GM12878 (cell line): ENCODE data around the gene ECI1. TPM values are rescaled to one million over a fixed set of nuclear protein-coding genes. Genes with fewer than 3 reads are reported as not detected.

Experiments used
- ATAC-seq: fragments of 200-7000 bp; cut with Tn5 transposase; 3 replicates; pipeline ENCODE4 v1.9.1; 2020; ENCODE audit warnings: mild to moderate bottlenecking, moderate library complexity
- BruUV-seq: library from RNA; stranded (reverse); fragments of 400-500 nt; replicated peaks from 2 replicates; lab custom pipeline; 2021; lab: Mats Ljungman, UMichigan
- CTCF ChIA-PET: fragments of 300-600 bp; sonication (Branson Sonifier 250); formaldehyde crosslinking; extraction: SDS; loops from one replicate; lab custom pipeline; 2021; ENCODE audit warnings: inconsistent platforms; lab: Yijun Ruan, JAX
- POLR2A ChIA-PET: fragments of 350-600 bp; formaldehyde crosslinking; extraction: SDS; loops from one replicate; lab custom pipeline; 2021; ENCODE audit warnings: inconsistent platforms; lab: Charles Lee
- RAD21 ChIA-PET: fragments of 300-600 bp; sonication (Branson Sonifier 250); formaldehyde crosslinking; loops from one replicate; lab custom pipeline; 2023; ENCODE audit warnings: antibody characterized with exemption; ENCODE audit not compliant: unreplicated experiment; lab: Charles Lee
- SMC1A ChIA-PET: fragments of 300-600 bp; sonication (Branson Sonifier 250); formaldehyde crosslinking; loops from one replicate; lab custom pipeline; 2023; ENCODE audit not compliant: unreplicated experiment, uncharacterized antibody; lab: Charles Lee
- DNase-seq: peaks from one replicate; pipeline ENCODE4 v3.0.0-alpha.2; 2011; ENCODE audit warnings: low read depth, low spot score
- FAIRE-seq: peaks from 3 replicates; lab custom pipeline; 2011; peaks lifted over from hg19 to GRCh38; lab: Jason Lieb, UNC
- H2AFZ ChIP-seq: 2 replicates; pipeline ENCODE4 v1.6.0; 2011; ENCODE audit warnings: low read depth, low read length, control low read depth; ENCODE audit not compliant: control insufficient read depth
- H3K27ac ChIP-seq: 2 replicates; pipeline ENCODE4 v1.5.1; 2011; ENCODE audit warnings: control low read depth; ENCODE audit not compliant: control insufficient read depth, insufficient read depth
- H3K27me3 ChIP-seq, 2 experiments: replicated peaks in 1 of 2; 2 replicates each; pipeline versions ENCODE4 v1.6.0 to v1.6.1; 2011; ENCODE audit warnings: low read length in 1 of 2; ENCODE audit not compliant: control insufficient read depth in 2 of 2, insufficient read depth in 2 of 2
- H3K36me3 ChIP-seq, 2 experiments: 2 replicates each; pipeline ENCODE4 v1.5.1; 2011; ENCODE audit warnings: low read length in 1 of 2; ENCODE audit not compliant: control insufficient read depth in 2 of 2, insufficient read depth in 2 of 2
- H3K4me1 ChIP-seq: 2 replicates; pipeline ENCODE4 v1.6.1; 2011; ENCODE audit warnings: mild to moderate bottlenecking, low read length, moderate library complexity, mixed read lengths; ENCODE audit not compliant: control insufficient read depth, insufficient read depth
- H3K4me2 ChIP-seq: 2 replicates; pipeline ENCODE4 v1.6.0; 2011; ENCODE audit warnings: control low read depth; ENCODE audit not compliant: control insufficient read depth, insufficient read depth
- H3K4me3 ChIP-seq: fragments of 200-600 bp; sonication (generic); 2 replicates; pipeline ENCODE4 v1.5.1; 2016
- H3K79me2 ChIP-seq: 2 replicates; pipeline ENCODE4 v1.6.0; 2011; ENCODE audit warnings: low read length; ENCODE audit not compliant: control insufficient read depth, insufficient read depth
- H3K9ac ChIP-seq: 2 replicates; pipeline ENCODE4 v1.8.0; 2011; ENCODE audit warnings: low read length, control low read depth, mixed read lengths; ENCODE audit not compliant: control insufficient read depth, insufficient read depth
- H3K9me3 ChIP-seq: replicated peaks from 3 replicates; pipeline ENCODE4 v1.5.1; 2011; ENCODE audit warnings: mild to moderate bottlenecking, low read length; ENCODE audit not compliant: control insufficient read depth, insufficient read depth
- H4K20me1 ChIP-seq: 2 replicates; pipeline ENCODE4 v1.6.0; 2011; ENCODE audit not compliant: control insufficient read depth, insufficient read depth
- BMI1 ChIP-seq: fragments of 450-650 bp; IDR thresholded peaks from 2 replicates; pipeline ENCODE4 v1.6.1; 2016; ENCODE audit warnings: mild to moderate bottlenecking, moderate library complexity, borderline replicate concordance
- ESRRA ChIP-seq: IDR thresholded peaks from 2 replicates; pipeline ENCODE4 v1.6.1; 2012; ENCODE audit warnings: mild to moderate bottlenecking, low read length, improper control_type of control experiment
- ETV6 ChIP-seq, 2 experiments: fragments of 450-650 bp in 1 of 2; IDR thresholded peaks in 1 of 2; conservative IDR thresholded peaks in 1 of 2; 2 replicates each; pipeline ENCODE4 v1.6.1; 2014; ENCODE audit warnings: antibody characterized with exemption in 1 of 2, borderline replicate concordance in 1 of 2, low read depth in 1 of 2, mild to moderate bottlenecking in 1 of 2, moderate library complexity in 1 of 2
- HDAC6 ChIP-seq: fragments of 200-600 bp; sonication (generic); IDR thresholded peaks from one replicate; pipeline ENCODE4 v1.8.0; 2017; ENCODE audit warnings: antibody characterized with exemption; ENCODE audit not compliant: unreplicated experiment
- NFIC ChIP-seq: IDR thresholded peaks from 2 replicates; pipeline ENCODE4 v1.6.1; 2012; ENCODE audit warnings: low read depth, mild to moderate bottlenecking, inconsistent platforms, low read length, moderate library complexity
- PAX5 ChIP-seq: IDR thresholded peaks from 2 replicates; pipeline ENCODE4 v1.6.1; 2011; ENCODE audit warnings: low read depth, low read length, borderline replicate concordance
- PML ChIP-seq: IDR thresholded peaks from 2 replicates; pipeline ENCODE4 v1.6.1; 2012; ENCODE audit warnings: low read length, inconsistent platforms
- RBBP5 ChIP-seq: fragments of 200-600 bp; sonication (generic); conservative IDR thresholded peaks from 2 replicates; pipeline ENCODE4 v1.6.1; 2016
- SUZ12 ChIP-seq: fragments of 200-600 bp; sonication (generic); IDR thresholded peaks from one replicate; pipeline ENCODE4 v1.6.1; 2018; ENCODE audit warnings: antibody characterized with exemption, mild to moderate bottlenecking; ENCODE audit not compliant: unreplicated experiment
- TBL1XR1 ChIP-seq: IDR thresholded peaks from 2 replicates; pipeline ENCODE4 v1.6.1; 2012; ENCODE audit warnings: low read depth, low read length, improper control_type of control experiment
- WGBS: methylation state at CpG from one replicate; pipeline ENCODE4 v1.1.6; 2016; ENCODE audit warnings: low lambda C conversion rate; ENCODE audit not compliant: insufficient replicate concordance, insufficient coverage; ENCODE audit errors: missing lambda C conversion rate; 5-methylcytosine and 5-hydroxymethylcytosine counted together
- in situ Hi-C: fragments of 300-500 bp; cut with MboI; formaldehyde crosslinking; loops from 9 replicates; pipeline ENCODE4 v1.14.3; 2018; ENCODE audit warnings: mixed read lengths
- intact Hi-C: fragments of 100-400 bp; cut with micrococcal nuclease; formaldehyde crosslinking; loops from one replicate; pipeline ENCODE4 v1.14.2; 2022; ENCODE audit not compliant: unreplicated experiment
- polyA plus RNA-seq, 11 experiments: library from polyadenylated mRNA; depleted of rRNA in 4 of 11; unstranded in 6 of 11; stranded (reverse) in 5 of 11; fragments of >200 nt; fragmentation: Nextera tagmentation in 4 of 11; fragmentation: Illumina TruSeq in 1 of 11; extraction: Ambion mirVana in 4 of 11; extraction: Trizol in 1 of 11; gene quantifications; 1 replicate in 1 of 11; 2 replicates in 10 of 11; pipeline versions ENCODE4 v1.2.1 to v1.2.3, GENCODE V29; 2011 to 2016; ENCODE audit warnings: inconsistent platforms in 2 of 11, missing spikeins in 2 of 11, low read depth in 1 of 11
- total RNA-seq, 4 experiments: library from RNA; depleted of rRNA in 3 of 4; stranded (reverse); fragments of >200 nt in 3 of 4; fragmentation: Illumina TruSeq in 1 of 4; extraction: Trizol in 1 of 4; gene quantifications; 2 replicates each; pipeline versions ENCODE4 v1.2.1 to v1.2.3, GENCODE V29; 2013 to 2021
- TF ChIP-seq, protein P1 (sequence below): fragments of 450-650 bp; IDR thresholded peaks from 2 replicates; pipeline ENCODE4 v1.6.1; 2016; ENCODE audit warnings: mild to moderate bottlenecking
- TF ChIP-seq, protein P2 (sequence below): IDR thresholded peaks from 2 replicates; pipeline ENCODE4 v1.6.1; 2012; ENCODE audit warnings: mild to moderate bottlenecking, low read depth, low read length
- TF ChIP-seq, protein P3 (sequence below): fragments of 450-650 bp; IDR thresholded peaks from 2 replicates; pipeline ENCODE4 v1.6.1; 2017; ENCODE audit warnings: borderline replicate concordance
- TF ChIP-seq, protein P4 (sequence below): IDR thresholded peaks from 2 replicates; pipeline ENCODE4 v1.6.1; 2012; ENCODE audit warnings: low read depth, low read length, improper control_type of control experiment
- TF ChIP-seq, protein P5 (sequence below), 3 experiments: IDR thresholded peaks in 2 of 3; conservative IDR thresholded peaks in 1 of 3; 2 replicates each; pipeline ENCODE4 v1.5.1; 2011; ENCODE audit warnings: low read depth in 3 of 3, low read length in 3 of 3, mild to moderate bottlenecking in 3 of 3, control low read depth in 2 of 3, moderate library complexity in 2 of 3, inconsistent platforms in 1 of 3, mixed read lengths in 1 of 3; ENCODE audit not compliant: control insufficient read depth in 2 of 3, insufficient read depth in 1 of 3; ENCODE audit errors: extremely low read depth in 1 of 3

The ECI1 gene
- total and polyA plus RNA-seq, 10 of the 15 experiments (the other 5 are each of a cell fraction or from before 2014, with no cell fraction given), result 2.2 to 82.1 (median 24.8) TPM

DNA sequence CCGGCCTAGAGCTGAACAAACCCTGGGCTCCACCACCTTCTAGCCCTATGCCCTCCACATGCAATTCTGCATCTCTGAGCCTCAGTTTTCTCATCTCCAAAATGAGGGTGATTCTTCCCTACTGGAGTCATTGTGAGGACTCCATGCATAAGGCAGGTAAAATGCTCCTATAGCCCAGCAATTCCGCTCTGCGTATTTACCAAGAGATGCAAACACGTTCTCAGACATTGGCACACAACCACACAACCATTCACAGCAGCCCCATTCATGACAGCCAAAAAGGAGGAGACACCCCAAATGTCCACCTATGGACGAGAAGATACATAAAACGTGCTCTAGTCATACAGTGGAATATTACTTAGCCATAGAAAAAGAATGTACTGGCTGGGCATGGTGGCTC is 51.1 kb downstream of the ECI1 start:
- no peak for ATAC-seq
- Histone ChIP-seq H3K9me3 (no peaks in the 10 kb centered on the region), H3K36me3 (no peaks in the 10 kb centered on the region), H3K4me2 (no peak overlapping the region), H2AFZ (no peak overlapping the region), H3K79me2 (no peaks in the 10 kb centered on the region), H3K27ac (no peak overlapping the region), H3K27me3 (peaks cover 8% of the 10 kb centered on the region in 2 experiments), H3K4me3 (no peak overlapping the region), H4K20me1 (no peaks in the 10 kb centered on the region), H3K9ac (no peak overlapping the region), H3K4me1 (no peaks in the 10 kb centered on the region)
- ChIA-PET RAD21 (no interaction called here), CTCF (no interaction called here), POLR2A (no interaction called here), SMC1A (no interaction called here)
- intact Hi-C loops, result no loop called here
- no peak for FAIRE-seq
- in situ Hi-C loops, result no loop called here
- 36% methylated on average over 6 of the region's 6 CpGs for WGBS
- BruUV-seq, result no TSS peak
- no peak for DNase-seq
- no peak for TF ChIP-seq PAX5
- TF ChIP-seq PML, result no peak
- TF ChIP-seq, protein P1, sequence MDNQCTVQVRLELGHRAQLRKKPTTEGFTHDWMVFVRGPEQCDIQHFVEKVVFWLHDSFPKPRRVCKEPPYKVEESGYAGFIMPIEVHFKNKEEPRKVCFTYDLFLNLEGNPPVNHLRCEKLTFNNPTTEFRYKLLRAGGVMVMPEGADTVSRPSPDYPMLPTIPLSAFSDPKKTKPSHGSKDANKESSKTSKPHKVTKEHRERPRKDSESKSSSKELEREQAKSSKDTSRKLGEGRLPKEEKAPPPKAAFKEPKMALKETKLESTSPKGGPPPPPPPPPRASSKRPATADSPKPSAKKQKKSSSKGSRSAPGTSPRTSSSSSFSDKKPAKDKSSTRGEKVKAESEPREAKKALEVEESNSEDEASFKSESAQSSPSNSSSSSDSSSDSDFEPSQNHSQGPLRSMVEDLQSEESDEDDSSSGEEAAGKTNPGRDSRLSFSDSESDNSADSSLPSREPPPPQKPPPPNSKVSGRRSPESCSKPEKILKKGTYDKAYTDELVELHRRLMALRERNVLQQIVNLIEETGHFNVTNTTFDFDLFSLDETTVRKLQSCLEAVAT, result no peak
- TF ChIP-seq, protein P2, sequence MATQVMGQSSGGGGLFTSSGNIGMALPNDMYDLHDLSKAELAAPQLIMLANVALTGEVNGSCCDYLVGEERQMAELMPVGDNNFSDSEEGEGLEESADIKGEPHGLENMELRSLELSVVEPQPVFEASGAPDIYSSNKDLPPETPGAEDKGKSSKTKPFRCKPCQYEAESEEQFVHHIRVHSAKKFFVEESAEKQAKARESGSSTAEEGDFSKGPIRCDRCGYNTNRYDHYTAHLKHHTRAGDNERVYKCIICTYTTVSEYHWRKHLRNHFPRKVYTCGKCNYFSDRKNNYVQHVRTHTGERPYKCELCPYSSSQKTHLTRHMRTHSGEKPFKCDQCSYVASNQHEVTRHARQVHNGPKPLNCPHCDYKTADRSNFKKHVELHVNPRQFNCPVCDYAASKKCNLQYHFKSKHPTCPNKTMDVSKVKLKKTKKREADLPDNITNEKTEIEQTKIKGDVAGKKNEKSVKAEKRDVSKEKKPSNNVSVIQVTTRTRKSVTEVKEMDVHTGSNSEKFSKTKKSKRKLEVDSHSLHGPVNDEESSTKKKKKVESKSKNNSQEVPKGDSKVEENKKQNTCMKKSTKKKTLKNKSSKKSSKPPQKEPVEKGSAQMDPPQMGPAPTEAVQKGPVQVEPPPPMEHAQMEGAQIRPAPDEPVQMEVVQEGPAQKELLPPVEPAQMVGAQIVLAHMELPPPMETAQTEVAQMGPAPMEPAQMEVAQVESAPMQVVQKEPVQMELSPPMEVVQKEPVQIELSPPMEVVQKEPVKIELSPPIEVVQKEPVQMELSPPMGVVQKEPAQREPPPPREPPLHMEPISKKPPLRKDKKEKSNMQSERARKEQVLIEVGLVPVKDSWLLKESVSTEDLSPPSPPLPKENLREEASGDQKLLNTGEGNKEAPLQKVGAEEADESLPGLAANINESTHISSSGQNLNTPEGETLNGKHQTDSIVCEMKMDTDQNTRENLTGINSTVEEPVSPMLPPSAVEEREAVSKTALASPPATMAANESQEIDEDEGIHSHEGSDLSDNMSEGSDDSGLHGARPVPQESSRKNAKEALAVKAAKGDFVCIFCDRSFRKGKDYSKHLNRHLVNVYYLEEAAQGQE, result no peak
- TF ChIP-seq, protein P3, sequence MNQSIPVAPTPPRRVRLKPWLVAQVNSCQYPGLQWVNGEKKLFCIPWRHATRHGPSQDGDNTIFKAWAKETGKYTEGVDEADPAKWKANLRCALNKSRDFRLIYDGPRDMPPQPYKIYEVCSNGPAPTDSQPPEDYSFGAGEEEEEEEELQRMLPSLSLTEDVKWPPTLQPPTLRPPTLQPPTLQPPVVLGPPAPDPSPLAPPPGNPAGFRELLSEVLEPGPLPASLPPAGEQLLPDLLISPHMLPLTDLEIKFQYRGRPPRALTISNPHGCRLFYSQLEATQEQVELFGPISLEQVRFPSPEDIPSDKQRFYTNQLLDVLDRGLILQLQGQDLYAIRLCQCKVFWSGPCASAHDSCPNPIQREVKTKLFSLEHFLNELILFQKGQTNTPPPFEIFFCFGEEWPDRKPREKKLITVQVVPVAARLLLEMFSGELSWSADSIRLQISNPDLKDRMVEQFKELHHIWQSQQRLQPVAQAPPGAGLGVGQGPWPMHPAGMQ, result no peak
- no peak for TF ChIP-seq SUZ12
- TF ChIP-seq TBL1XR1, result no peak
- no peak for TF ChIP-seq BMI1
- no peak for TF ChIP-seq NFIC
- TF ChIP-seq ESRRA, result no peak
- no peak for TF ChIP-seq HDAC6
- TF ChIP-seq, protein P4, sequence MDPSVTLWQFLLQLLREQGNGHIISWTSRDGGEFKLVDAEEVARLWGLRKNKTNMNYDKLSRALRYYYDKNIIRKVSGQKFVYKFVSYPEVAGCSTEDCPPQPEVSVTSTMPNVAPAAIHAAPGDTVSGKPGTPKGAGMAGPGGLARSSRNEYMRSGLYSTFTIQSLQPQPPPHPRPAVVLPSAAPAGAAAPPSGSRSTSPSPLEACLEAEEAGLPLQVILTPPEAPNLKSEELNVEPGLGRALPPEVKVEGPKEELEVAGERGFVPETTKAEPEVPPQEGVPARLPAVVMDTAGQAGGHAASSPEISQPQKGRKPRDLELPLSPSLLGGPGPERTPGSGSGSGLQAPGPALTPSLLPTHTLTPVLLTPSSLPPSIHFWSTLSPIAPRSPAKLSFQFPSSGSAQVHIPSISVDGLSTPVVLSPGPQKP, result no peak
- TF ChIP-seq ETV6 (conservative IDR thresholded peaks at IDR 0.05 in 1 of 2, IDR thresholded peaks at IDR 0.05 in 1 of 2; ENCODE audit: borderline replicate concordance in 1 of 2, low read depth in 1 of 2), result no peak
- TF ChIP-seq, protein P5, sequence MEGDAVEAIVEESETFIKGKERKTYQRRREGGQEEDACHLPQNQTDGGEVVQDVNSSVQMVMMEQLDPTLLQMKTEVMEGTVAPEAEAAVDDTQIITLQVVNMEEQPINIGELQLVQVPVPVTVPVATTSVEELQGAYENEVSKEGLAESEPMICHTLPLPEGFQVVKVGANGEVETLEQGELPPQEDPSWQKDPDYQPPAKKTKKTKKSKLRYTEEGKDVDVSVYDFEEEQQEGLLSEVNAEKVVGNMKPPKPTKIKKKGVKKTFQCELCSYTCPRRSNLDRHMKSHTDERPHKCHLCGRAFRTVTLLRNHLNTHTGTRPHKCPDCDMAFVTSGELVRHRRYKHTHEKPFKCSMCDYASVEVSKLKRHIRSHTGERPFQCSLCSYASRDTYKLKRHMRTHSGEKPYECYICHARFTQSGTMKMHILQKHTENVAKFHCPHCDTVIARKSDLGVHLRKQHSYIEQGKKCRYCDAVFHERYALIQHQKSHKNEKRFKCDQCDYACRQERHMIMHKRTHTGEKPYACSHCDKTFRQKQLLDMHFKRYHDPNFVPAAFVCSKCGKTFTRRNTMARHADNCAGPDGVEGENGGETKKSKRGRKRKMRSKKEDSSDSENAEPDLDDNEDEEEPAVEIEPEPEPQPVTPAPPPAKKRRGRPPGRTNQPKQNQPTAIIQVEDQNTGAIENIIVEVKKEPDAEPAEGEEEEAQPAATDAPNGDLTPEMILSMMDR (IDR thresholded peaks at IDR 0.05 in 2 of 3, conservative IDR thresholded peaks at IDR 0.05 in 1 of 3; ENCODE audit: control insufficient read depth in 2 of 3, extremely low read depth in 1 of 3, insufficient read depth in 1 of 3, low read depth in 3 of 3, low read length in 3 of 3), result no peak
- TF ChIP-seq RBBP5, result no peak
